K562 (cell line): Measurements from ENCODE around the gene IGF2R. TPM values are rescaled to one million over a fixed set of nuclear protein-coding genes. Genes with fewer than 3 reads are reported as not detected.

Experiments
- CBFB ChIP-seq: sonication (generic); formaldehyde crosslinking; IDR thresholded peaks from 2 replicates; pipeline ENCODE4 v1.4.0; 2020; ENCODE audit warnings: mild to moderate bottlenecking, missing genetic modification reagents
- CHD2 ChIP-seq: IDR thresholded peaks from 2 replicates; pipeline ENCODE4 v1.6.1; 2011; ENCODE audit warnings: low read depth, low read length
- FOS ChIP-seq: IDR thresholded peaks from 3 replicates; pipeline ENCODE4 v1.6.1; 2011; ENCODE audit not compliant: insufficient read length; ENCODE audit errors: extremely low read depth
- RCOR1 ChIP-seq, 2 experiments: IDR thresholded peaks; 2 replicates each; pipeline ENCODE4 v1.6.1; 2012; ENCODE audit warnings: low read depth in 2 of 2, low read length in 2 of 2, borderline replicate concordance in 1 of 2, improper control_type of control experiment in 1 of 2
- TAF1 ChIP-seq: IDR thresholded peaks from 2 replicates; pipeline ENCODE4 v1.6.1; 2011; ENCODE audit warnings: mild to moderate bottlenecking, low read length, moderate library complexity; ENCODE audit not compliant: insufficient read depth, control insufficient read depth, severe bottlenecking; ENCODE audit errors: extremely low read depth
- polyA plus RNA-seq, 8 experiments: library from polyadenylated mRNA; depleted of rRNA in 4 of 8; stranded (reverse) in 5 of 8; unstranded in 3 of 8; fragments of >200 nt; fragmentation: Nextera tagmentation in 2 of 8; fragmentation: Illumina TruSeq in 1 of 8; extraction: Ambion mirVana in 2 of 8; extraction: Trizol in 1 of 8; gene quantifications; 2 replicates each; pipeline versions ENCODE4 v1.2.1 to v1.2.3, GENCODE V29; 2011 to 2014; ENCODE audit warnings: inconsistent platforms in 1 of 8, missing spikeins in 1 of 8
- total RNA-seq, 7 experiments: library from RNA; depleted of rRNA in 6 of 7; stranded (reverse); fragments of >200 nt in 6 of 7; fragmentation: Illumina TruSeq in 2 of 7; extraction: Trizol in 2 of 7; gene quantifications; 2 replicates each; pipeline versions ENCODE4 v1.2.1 to v1.2.3, GENCODE V29; 2011 to 2021; ENCODE audit warnings: low replicate concordance in 1 of 7
- TF ChIP-seq, protein P1 (sequence below), 2 experiments: fragments of 450-650 bp; formaldehyde crosslinking in 1 of 2; IDR thresholded peaks; 2 replicates each; pipeline versions ENCODE4 v1.4.0 to v1.6.1; 2014 to 2020; ENCODE audit warnings: mild to moderate bottlenecking in 2 of 2, borderline replicate concordance in 1 of 2, low read depth in 1 of 2
- TF ChIP-seq, protein P2 (sequence below): fragments of 450-650 bp; IDR thresholded peaks from 2 replicates; pipeline ENCODE4 v1.6.1; 2018; ENCODE audit not compliant: partially characterized antibody

IGF2R gene
- total and polyA plus RNA-seq, 9 of the 15 experiments (the other 6 are each of a cell fraction or from before 2014, with no cell fraction given) = 3.5 to 92.3 (median 34.5) TPM

DNA sequence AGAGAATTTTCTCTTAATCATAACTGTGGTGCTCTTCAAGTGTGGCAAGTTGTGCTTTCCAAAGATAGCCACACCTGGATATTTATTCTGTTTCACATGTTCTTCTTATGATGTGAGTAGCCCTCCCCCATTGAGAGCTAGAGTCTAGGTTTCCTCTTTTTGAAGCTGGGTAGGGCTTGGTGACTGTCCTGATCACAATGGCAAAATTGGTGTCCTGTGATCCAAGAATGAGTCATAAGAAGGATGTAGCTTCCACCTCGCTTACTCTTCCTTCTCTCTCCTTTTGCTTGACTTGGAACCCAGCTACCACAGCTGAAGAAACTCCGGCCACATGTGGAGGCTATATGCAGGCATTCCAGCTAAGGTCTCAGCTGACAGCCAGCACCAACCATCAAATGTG is 7.4 kb upstream of the IGF2R start (continued):
- TF ChIP-seq FOS (peak; percentile 11), CHD2 (no peak), RCOR1 (IDR thresholded peaks at IDR 0.05; ENCODE audit: borderline replicate concordance in 1 of 2, low read depth in 2 of 2, low read length in 2 of 2) (no peak), CBFB (CRISPR knock-in tag) (no peak), TAF1 (no peak)
- TF ChIP-seq, protein P1, sequence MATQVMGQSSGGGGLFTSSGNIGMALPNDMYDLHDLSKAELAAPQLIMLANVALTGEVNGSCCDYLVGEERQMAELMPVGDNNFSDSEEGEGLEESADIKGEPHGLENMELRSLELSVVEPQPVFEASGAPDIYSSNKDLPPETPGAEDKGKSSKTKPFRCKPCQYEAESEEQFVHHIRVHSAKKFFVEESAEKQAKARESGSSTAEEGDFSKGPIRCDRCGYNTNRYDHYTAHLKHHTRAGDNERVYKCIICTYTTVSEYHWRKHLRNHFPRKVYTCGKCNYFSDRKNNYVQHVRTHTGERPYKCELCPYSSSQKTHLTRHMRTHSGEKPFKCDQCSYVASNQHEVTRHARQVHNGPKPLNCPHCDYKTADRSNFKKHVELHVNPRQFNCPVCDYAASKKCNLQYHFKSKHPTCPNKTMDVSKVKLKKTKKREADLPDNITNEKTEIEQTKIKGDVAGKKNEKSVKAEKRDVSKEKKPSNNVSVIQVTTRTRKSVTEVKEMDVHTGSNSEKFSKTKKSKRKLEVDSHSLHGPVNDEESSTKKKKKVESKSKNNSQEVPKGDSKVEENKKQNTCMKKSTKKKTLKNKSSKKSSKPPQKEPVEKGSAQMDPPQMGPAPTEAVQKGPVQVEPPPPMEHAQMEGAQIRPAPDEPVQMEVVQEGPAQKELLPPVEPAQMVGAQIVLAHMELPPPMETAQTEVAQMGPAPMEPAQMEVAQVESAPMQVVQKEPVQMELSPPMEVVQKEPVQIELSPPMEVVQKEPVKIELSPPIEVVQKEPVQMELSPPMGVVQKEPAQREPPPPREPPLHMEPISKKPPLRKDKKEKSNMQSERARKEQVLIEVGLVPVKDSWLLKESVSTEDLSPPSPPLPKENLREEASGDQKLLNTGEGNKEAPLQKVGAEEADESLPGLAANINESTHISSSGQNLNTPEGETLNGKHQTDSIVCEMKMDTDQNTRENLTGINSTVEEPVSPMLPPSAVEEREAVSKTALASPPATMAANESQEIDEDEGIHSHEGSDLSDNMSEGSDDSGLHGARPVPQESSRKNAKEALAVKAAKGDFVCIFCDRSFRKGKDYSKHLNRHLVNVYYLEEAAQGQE (IDR thresholded peaks at IDR 0.05; ENCODE audit: borderline replicate concordance) = no peak
- TF ChIP-seq, protein P1 (CRISPR knock-in tag; IDR thresholded peaks at IDR 0.05; ENCODE audit: low read depth) = no peak
- TF ChIP-seq, protein P2, sequence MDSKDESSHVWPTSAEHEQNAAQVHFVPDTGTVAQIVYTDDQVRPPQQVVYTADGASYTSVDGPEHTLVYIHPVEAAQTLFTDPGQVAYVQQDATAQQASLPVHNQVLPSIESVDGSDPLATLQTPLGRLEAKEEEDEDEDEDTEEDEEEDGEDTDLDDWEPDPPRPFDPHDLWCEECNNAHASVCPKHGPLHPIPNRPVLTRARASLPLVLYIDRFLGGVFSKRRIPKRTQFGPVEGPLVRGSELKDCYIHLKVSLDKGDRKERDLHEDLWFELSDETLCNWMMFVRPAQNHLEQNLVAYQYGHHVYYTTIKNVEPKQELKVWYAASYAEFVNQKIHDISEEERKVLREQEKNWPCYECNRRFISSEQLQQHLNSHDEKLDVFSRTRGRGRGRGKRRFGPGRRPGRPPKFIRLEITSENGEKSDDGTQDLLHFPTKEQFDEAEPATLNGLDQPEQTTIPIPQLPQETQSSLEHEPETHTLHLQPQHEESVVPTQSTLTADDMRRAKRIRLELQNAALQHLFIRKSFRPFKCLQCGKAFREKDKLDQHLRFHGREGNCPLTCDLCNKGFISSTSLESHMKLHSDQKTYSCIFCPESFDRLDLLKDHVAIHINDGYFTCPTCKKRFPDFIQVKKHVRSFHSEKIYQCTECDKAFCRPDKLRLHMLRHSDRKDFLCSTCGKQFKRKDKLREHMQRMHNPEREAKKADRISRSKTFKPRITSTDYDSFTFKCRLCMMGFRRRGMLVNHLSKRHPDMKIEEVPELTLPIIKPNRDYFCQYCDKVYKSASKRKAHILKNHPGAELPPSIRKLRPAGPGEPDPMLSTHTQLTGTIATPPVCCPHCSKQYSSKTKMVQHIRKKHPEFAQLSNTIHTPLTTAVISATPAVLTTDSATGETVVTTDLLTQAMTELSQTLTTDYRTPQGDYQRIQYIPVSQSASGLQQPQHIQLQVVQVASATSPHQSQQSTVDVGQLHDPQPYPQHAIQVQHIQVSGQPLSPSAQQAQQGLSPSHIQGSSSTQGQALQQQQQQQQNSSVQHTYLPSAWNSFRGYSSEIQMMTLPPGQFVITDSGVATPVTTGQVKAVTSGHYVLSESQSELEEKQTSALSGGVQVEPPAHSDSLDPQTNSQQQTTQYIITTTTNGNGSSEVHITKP = no peak
